HCT116 (cell line): ENCODE measurements around the gene TENM3. TPM values are rescaled to one million over a fixed set of nuclear protein-coding genes. Genes with fewer than 3 reads are reported as not detected.

Experiments used
- ATAC-seq: fragments of 200-7000 bp; cut with Tn5 transposase; 2 replicates; pipeline ENCODE4 v1.9.1; 2020; ENCODE audit warnings: mild to moderate bottlenecking, moderate library complexity
- BruUV-seq: library from RNA; stranded (reverse); fragments of 400-500 nt; replicated peaks from 2 replicates; lab custom pipeline; 2021; lab: Mats Ljungman, UMichigan
- CTCF ChIA-PET: fragments of 300-600 bp; sonication (Branson Sonifier 250); formaldehyde crosslinking; loops from one replicate; lab custom pipeline; 2021; ENCODE audit warnings: antibody characterized with exemption; lab: Charles Lee
- POLR2A ChIA-PET: fragments of 300-600, 350-600 bp; sonication (Branson Sonifier 250); formaldehyde crosslinking; loops from one replicate; lab custom pipeline; 2021; ENCODE audit warnings: antibody characterized with exemption; lab: Charles Lee
- RAD21 ChIA-PET, 2 experiments: fragments of 300-600 bp; sonication (Branson Sonifier 250); formaldehyde crosslinking; loops; one replicate each; lab custom pipeline; 2023; ENCODE audit warnings: low total read pairs in 2 of 2; ENCODE audit not compliant: uncharacterized antibody in 2 of 2, unreplicated experiment in 2 of 2, low non-redundant PET in 1 of 2; lab: Charles Lee
- DNase-seq: peaks from one replicate; pipeline ENCODE4 v3.0.0-alpha.2; 2010; ENCODE audit warnings: low read depth, low spot score
- H2AFZ ChIP-seq: fragments of 200-600 bp; shearing (Covaris generic), sonication (generic); 2 replicates; pipeline ENCODE4 v1.6.1; 2017; ENCODE audit warnings: low read depth, mixed run types, mixed read lengths, antibody characterized with exemption, low read length; ENCODE audit not compliant: poor library complexity, severe bottlenecking
- H3K27ac ChIP-seq: 2 replicates; pipeline ENCODE4 v1.5.1; 2012; ENCODE audit warnings: low read depth, low read length
- H3K27me3 ChIP-seq: fragments of 200-600 bp; sonication (generic); 2 replicates; pipeline ENCODE4 v1.6.1; 2016; ENCODE audit warnings: mixed run types, low read length, mixed read lengths; ENCODE audit not compliant: insufficient read depth
- H3K36me3 ChIP-seq, 2 experiments: fragments of 200-500 bp in 1 of 2; fragments of 200-600 bp in 1 of 2; sonication (Bioruptor generic) in 1 of 2; sonication (generic) in 1 of 2; 2 replicates each; pipeline versions ENCODE4 v1.5.1 to v1.6.1; 2014 to 2016; ENCODE audit warnings: low read length in 2 of 2, inconsistent platforms in 1 of 2, mixed read lengths in 1 of 2, mixed run types in 1 of 2; ENCODE audit not compliant: insufficient read depth in 2 of 2, control insufficient read depth in 1 of 2
- H3K4me1 ChIP-seq, 2 experiments: fragments of 200-600 bp in 1 of 2; sonication (generic) in 1 of 2; 2 replicates each; pipeline versions ENCODE4 v1.5.1 to v1.6.1; 2012 to 2017; ENCODE audit warnings: low read length in 2 of 2, inconsistent platforms in 1 of 2, mild to moderate bottlenecking in 1 of 2, mixed read lengths in 1 of 2, mixed run types in 1 of 2, moderate library complexity in 1 of 2; ENCODE audit not compliant: insufficient read depth in 2 of 2, control insufficient read depth in 1 of 2
- H3K4me2 ChIP-seq: fragments of 200-600 bp; sonication (generic); 2 replicates; pipeline ENCODE4 v1.6.1; 2017; ENCODE audit warnings: mixed run types, low read length, mixed read lengths
- H3K4me3 ChIP-seq, 2 experiments: fragments of 200-600 bp in 1 of 2; sonication (generic) in 1 of 2; replicated peaks in 1 of 2; 2 replicates each; pipeline ENCODE4 v1.5.1; 2011 to 2016; ENCODE audit warnings: low read length in 2 of 2, control low read depth in 1 of 2, low read depth in 1 of 2, mild to moderate bottlenecking in 1 of 2, mixed read lengths in 1 of 2, mixed run types in 1 of 2
- H3K79me2 ChIP-seq: fragments of 200-600 bp; sonication (generic); 2 replicates; pipeline ENCODE4 v1.6.1; 2017; ENCODE audit warnings: mild to moderate bottlenecking, mixed run types, low read length, moderate library complexity, mixed read lengths; ENCODE audit not compliant: insufficient read depth
- H3K9ac ChIP-seq: fragments of 200-600 bp; sonication (generic); 2 replicates; pipeline ENCODE4 v1.6.1; 2016; ENCODE audit warnings: low read length, mixed read lengths
- H3K9me2 ChIP-seq: fragments of 200-600 bp; sonication (generic), shearing (Covaris generic); 2 replicates; pipeline ENCODE4 v1.6.1; 2017; ENCODE audit warnings: mixed run types, mild to moderate bottlenecking, moderate library complexity; ENCODE audit not compliant: insufficient read depth
- H3K9me3 ChIP-seq, 2 experiments: fragments of 200-500 bp in 1 of 2; fragments of 200-600 bp in 1 of 2; sonication (Bioruptor generic) in 1 of 2; sonication (generic) in 1 of 2; 2 replicates each; pipeline ENCODE4 v1.6.1; 2014 to 2017; ENCODE audit warnings: low read length in 2 of 2, mixed read lengths in 2 of 2, inconsistent platforms in 1 of 2, low read depth in 1 of 2, mild to moderate bottlenecking in 1 of 2, mixed run types in 1 of 2, moderate library complexity in 1 of 2; ENCODE audit not compliant: control insufficient read depth in 1 of 2, insufficient read depth in 1 of 2
- H4K20me1 ChIP-seq: fragments of 200-600 bp; sonication (generic), shearing (Covaris generic); 2 replicates; pipeline ENCODE4 v1.6.1; 2017; ENCODE audit warnings: mixed run types, mild to moderate bottlenecking, moderate library complexity; ENCODE audit not compliant: insufficient read depth
- ATF3 ChIP-seq: IDR thresholded peaks from 2 replicates; pipeline ENCODE4 v1.6.1; 2012
- CBX3 ChIP-seq: IDR thresholded peaks from 2 replicates; pipeline ENCODE4 v1.6.1; 2012; ENCODE audit warnings: low read depth
- CTCF ChIP-seq, 3 experiments: fragments of 200-600 bp in 1 of 3; sonication (generic) in 1 of 3; IDR thresholded peaks in 2 of 3; conservative IDR thresholded peaks in 1 of 3; 2 replicates each; pipeline ENCODE4 v1.5.1; 2012 to 2017; ENCODE audit warnings: low read depth in 2 of 3, low read length in 2 of 3, antibody characterized with exemption in 1 of 3, borderline replicate concordance in 1 of 3, control low read depth in 1 of 3, mild to moderate bottlenecking in 1 of 3, mixed read lengths in 1 of 3, mixed run types in 1 of 3, moderate library complexity in 1 of 3; ENCODE audit not compliant: insufficient read depth in 1 of 3
- ELF1 ChIP-seq: IDR thresholded peaks from 2 replicates; pipeline ENCODE4 v1.6.1; 2012; ENCODE audit warnings: low read depth, borderline replicate concordance
- FOSL1 ChIP-seq: IDR thresholded peaks from 2 replicates; pipeline ENCODE4 v1.6.1; 2012; ENCODE audit warnings: low read depth
- SP1 ChIP-seq: IDR thresholded peaks from 2 replicates; pipeline ENCODE4 v1.6.1; 2012; ENCODE audit warnings: low read depth
- SRF ChIP-seq: IDR thresholded peaks from 2 replicates; pipeline ENCODE4 v1.6.1; 2012; ENCODE audit warnings: low read depth
- TCF7L2 ChIP-seq: IDR thresholded peaks from 2 replicates; pipeline ENCODE4 v1.7.0; 2011; ENCODE audit warnings: borderline replicate concordance, inconsistent platforms; ENCODE audit not compliant: insufficient read depth, insufficient read length; ENCODE audit errors: extremely low read depth
- YY1 ChIP-seq: IDR thresholded peaks from 2 replicates; pipeline ENCODE4 v1.6.1; 2011; ENCODE audit warnings: low read length, low read depth, moderate library complexity, mild to moderate bottlenecking; ENCODE audit not compliant: insufficient replicate concordance; ENCODE audit errors: extremely low read depth
- ZFX ChIP-seq: fragments of 450-650 bp; IDR thresholded peaks from 2 replicates; pipeline ENCODE4 v1.6.1; 2017
- ZNF274 ChIP-seq: fragments of 200-500 bp; sonication (Bioruptor generic); IDR thresholded peaks from 2 replicates; pipeline ENCODE4 v1.6.1; 2014; ENCODE audit warnings: mild to moderate bottlenecking, low read depth, low read length, inconsistent platforms
- intact Hi-C: fragments of 100-400 bp; cut with micrococcal nuclease; formaldehyde crosslinking; loops from 2 replicates; pipeline ENCODE4 v1.10.0; 2022
- total RNA-seq: library from RNA; stranded (reverse); gene quantifications from one replicate; pipeline ENCODE4 v1.2.1, GENCODE V29; 2021; ENCODE audit not compliant: unreplicated experiment
- TF ChIP-seq, protein P1 (sequence below): IDR thresholded peaks from 2 replicates; pipeline ENCODE4 v1.6.1; 2012; ENCODE audit warnings: low read depth
- TF ChIP-seq, protein P2 (sequence below): IDR thresholded peaks from 2 replicates; pipeline ENCODE4 v1.6.1; 2011; ENCODE audit warnings: mild to moderate bottlenecking, low read length, moderate library complexity; ENCODE audit not compliant: insufficient replicate concordance; ENCODE audit errors: extremely low read depth

Gene TENM3
- total RNA-seq, 1 experiment from 2014 or later, result 0.54 TPM

GRCh38 chr4:182489607-182490006 is 246.4 kb downstream of the TENM3 start:
- CTCF ChIA-PET, result no interaction called here
- no peak for ATAC-seq

More at GRCh38 chr4:182489607-182490006, 246.4 kb downstream of the TENM3 start:
- H3K4me3 ChIP-seq, result no peak overlapping the region
- no peak overlapping the region for H3K27ac ChIP-seq
- no peaks in the 10 kb centered on the region for H3K79me2 ChIP-seq
- TF ChIP-seq ZNF274, result no peak
- TF ChIP-seq TCF7L2, result no peak
- no peak for TF ChIP-seq ATF3
- TF ChIP-seq, protein P1, sequence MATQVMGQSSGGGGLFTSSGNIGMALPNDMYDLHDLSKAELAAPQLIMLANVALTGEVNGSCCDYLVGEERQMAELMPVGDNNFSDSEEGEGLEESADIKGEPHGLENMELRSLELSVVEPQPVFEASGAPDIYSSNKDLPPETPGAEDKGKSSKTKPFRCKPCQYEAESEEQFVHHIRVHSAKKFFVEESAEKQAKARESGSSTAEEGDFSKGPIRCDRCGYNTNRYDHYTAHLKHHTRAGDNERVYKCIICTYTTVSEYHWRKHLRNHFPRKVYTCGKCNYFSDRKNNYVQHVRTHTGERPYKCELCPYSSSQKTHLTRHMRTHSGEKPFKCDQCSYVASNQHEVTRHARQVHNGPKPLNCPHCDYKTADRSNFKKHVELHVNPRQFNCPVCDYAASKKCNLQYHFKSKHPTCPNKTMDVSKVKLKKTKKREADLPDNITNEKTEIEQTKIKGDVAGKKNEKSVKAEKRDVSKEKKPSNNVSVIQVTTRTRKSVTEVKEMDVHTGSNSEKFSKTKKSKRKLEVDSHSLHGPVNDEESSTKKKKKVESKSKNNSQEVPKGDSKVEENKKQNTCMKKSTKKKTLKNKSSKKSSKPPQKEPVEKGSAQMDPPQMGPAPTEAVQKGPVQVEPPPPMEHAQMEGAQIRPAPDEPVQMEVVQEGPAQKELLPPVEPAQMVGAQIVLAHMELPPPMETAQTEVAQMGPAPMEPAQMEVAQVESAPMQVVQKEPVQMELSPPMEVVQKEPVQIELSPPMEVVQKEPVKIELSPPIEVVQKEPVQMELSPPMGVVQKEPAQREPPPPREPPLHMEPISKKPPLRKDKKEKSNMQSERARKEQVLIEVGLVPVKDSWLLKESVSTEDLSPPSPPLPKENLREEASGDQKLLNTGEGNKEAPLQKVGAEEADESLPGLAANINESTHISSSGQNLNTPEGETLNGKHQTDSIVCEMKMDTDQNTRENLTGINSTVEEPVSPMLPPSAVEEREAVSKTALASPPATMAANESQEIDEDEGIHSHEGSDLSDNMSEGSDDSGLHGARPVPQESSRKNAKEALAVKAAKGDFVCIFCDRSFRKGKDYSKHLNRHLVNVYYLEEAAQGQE, result no peak
- TF ChIP-seq SRF, result no peak
- no peak for TF ChIP-seq CBX3
- TF ChIP-seq ELF1, result no peak
- TF ChIP-seq FOSL1, result no peak
- TF ChIP-seq ZFX, result no peak
- TF ChIP-seq YY1, result no peak
- TF ChIP-seq, protein P2, sequence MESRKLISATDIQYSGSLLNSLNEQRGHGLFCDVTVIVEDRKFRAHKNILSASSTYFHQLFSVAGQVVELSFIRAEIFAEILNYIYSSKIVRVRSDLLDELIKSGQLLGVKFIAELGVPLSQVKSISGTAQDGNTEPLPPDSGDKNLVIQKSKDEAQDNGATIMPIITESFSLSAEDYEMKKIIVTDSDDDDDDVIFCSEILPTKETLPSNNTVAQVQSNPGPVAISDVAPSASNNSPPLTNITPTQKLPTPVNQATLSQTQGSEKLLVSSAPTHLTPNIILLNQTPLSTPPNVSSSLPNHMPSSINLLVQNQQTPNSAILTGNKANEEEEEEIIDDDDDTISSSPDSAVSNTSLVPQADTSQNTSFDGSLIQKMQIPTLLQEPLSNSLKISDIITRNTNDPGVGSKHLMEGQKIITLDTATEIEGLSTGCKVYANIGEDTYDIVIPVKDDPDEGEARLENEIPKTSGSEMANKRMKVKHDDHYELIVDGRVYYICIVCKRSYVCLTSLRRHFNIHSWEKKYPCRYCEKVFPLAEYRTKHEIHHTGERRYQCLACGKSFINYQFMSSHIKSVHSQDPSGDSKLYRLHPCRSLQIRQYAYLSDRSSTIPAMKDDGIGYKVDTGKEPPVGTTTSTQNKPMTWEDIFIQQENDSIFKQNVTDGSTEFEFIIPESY, result no peak
- TF ChIP-seq CTCF (IDR thresholded peaks at IDR 0.05 in 2 of 3, conservative IDR thresholded peaks at IDR 0.05 in 1 of 3; ENCODE audit: borderline replicate concordance in 1 of 3, insufficient read depth in 1 of 3, low read depth in 2 of 3, low read length in 2 of 3), result no peak
- TF ChIP-seq SP1, result no peak
- H4K20me1 ChIP-seq, result no peaks in the 10 kb centered on the region; the same call in 1 of the 2 replicates
- no peaks in the 10 kb centered on the region for H3K36me3 ChIP-seq
- H3K9me2 ChIP-seq, result no peaks in the 10 kb centered on the region
- no peak for DNase-seq
- ChIA-PET RAD21 (no interaction called here), POLR2A (no interaction called here)
- no peak overlapping the region for H3K4me2 ChIP-seq
- no peak overlapping the region for H3K9ac ChIP-seq
- no peak overlapping the region for H2AFZ ChIP-seq
- no peaks in the 10 kb centered on the region for H3K4me1 ChIP-seq
- no TSS peak for BruUV-seq
- intact Hi-C loops, result no loop called here
- peaks cover 41% of the 10 kb centered on the region for H3K27me3 ChIP-seq
- H3K9me3 ChIP-seq, result no peaks in the 10 kb centered on the region
